GM18505 (cell line): ENCODE measurements around the gene AP1S1.

Experiments
- ATAC-seq: cut with Tn5 transposase; IDR thresholded peaks from one replicate; pipeline ENCODE4 v1.9.1; 2021; ENCODE audit not compliant: unreplicated experiment
- POLR2A ChIP-seq: IDR thresholded peaks from 4 replicates; pipeline ENCODE4 v1.6.1; 2011; ENCODE audit warnings: borderline replicate concordance; ENCODE audit not compliant: insufficient read depth, insufficient read length; ENCODE audit errors: extremely low read depth

Gene AP1S1

GRCh38 chr7:101159696-101160674 is 5.7 kb downstream of the AP1S1 start:
- TF ChIP-seq POLR2A, result no peak
- no peak for ATAC-seq

- TF ChIP-seq POLR2A, result no peak
- no peak for ATAC-seq
Observed at GRCh38 chr7:101160910-101161309, 6.6 kb downstream of the AP1S1 start.

GRCh38 chr7:101161692-101162471 is 7.6 kb downstream of the AP1S1 start:
- no peak for ATAC-seq
- TF ChIP-seq POLR2A, result no peak

GRCh38 chr7:101162551-101163278 is 8.4 kb downstream of the AP1S1 start:
- no peak for TF ChIP-seq POLR2A
- ATAC-seq, result no peak

GRCh38 chr7:101163279-101164070 is 9.2 kb downstream of the AP1S1 start:
- no peak for TF ChIP-seq POLR2A

GRCh38 chr7:101164071-101164840 is 10.0 kb downstream of the AP1S1 start:
- no peak for ATAC-seq
- no peak for TF ChIP-seq POLR2A

More at GRCh38 chr7:101163279-101164070, 9.2 kb downstream of the AP1S1 start:
- ATAC-seq, result no peak

GRCh38 chr7:101165075-101165957 is 11.0 kb downstream of the AP1S1 start, which contains the start of gene VGF:
Gene VGF (minus strand): TSS chr7:101165569. CDS start chr7:101164843, 726 bp downstream.
- TF ChIP-seq POLR2A, result no peak
- ATAC-seq, result peak; percentile 66

GRCh38 chr7:101165958-101166647 is 11.8 kb downstream of the AP1S1 start:
- no peak for ATAC-seq
- TF ChIP-seq POLR2A, result no peak

GRCh38 chr7:101166648-101166908 is 12.3 kb downstream of the AP1S1 start:
- no peak for TF ChIP-seq POLR2A
- ATAC-seq, result no peak

- TF ChIP-seq POLR2A, result no peak
- ATAC-seq, result no peak
Observed at GRCh38 chr7:101166909-101167644, 12.8 kb downstream of the AP1S1 start.
